Esophagus muscularis mucosa (tissue), 3 donors: ENCODE measurements around the gene AATF.

Experiments
- CTCF ChIP-seq, 3 experiments: fragments of 200-600 bp in 2 of 3; fragments of 450-650 bp in 1 of 3; sonication (generic) in 2 of 3; IDR thresholded peaks; one replicate each; pipeline ENCODE4 v1.5.1; 2017 to 2019; ENCODE audit warnings: antibody characterized with exemption in 3 of 3, mild to moderate bottlenecking in 2 of 3, moderate library complexity in 1 of 3
- POLR2A ChIP-seq: fragments of 450-650 bp; IDR thresholded peaks from one replicate; pipeline ENCODE4 v1.6.1; 2017; ENCODE audit warnings: antibody characterized with exemption, moderate library complexity, mild to moderate bottlenecking, low read depth
- POLR2AphosphoS5 ChIP-seq, 2 donors: sonication (generic); formaldehyde crosslinking; IDR thresholded peaks; one replicate each; pipeline ENCODE4 v1.6.1; 2017; ENCODE audit warnings: antibody characterized with exemption in 2 of 2

- TF ChIP-seq POLR2AphosphoS5 (IDR thresholded peaks at IDR 0.05) (no peak), POLR2A (no peak), CTCF (IDR thresholded peaks at IDR 0.05) (no peak)
Observed at GRCh38 chr17:36939802-36940312, 8.9 kb upstream of the AATF start.
